ENCODE data around the gene GCG.

DNA sequence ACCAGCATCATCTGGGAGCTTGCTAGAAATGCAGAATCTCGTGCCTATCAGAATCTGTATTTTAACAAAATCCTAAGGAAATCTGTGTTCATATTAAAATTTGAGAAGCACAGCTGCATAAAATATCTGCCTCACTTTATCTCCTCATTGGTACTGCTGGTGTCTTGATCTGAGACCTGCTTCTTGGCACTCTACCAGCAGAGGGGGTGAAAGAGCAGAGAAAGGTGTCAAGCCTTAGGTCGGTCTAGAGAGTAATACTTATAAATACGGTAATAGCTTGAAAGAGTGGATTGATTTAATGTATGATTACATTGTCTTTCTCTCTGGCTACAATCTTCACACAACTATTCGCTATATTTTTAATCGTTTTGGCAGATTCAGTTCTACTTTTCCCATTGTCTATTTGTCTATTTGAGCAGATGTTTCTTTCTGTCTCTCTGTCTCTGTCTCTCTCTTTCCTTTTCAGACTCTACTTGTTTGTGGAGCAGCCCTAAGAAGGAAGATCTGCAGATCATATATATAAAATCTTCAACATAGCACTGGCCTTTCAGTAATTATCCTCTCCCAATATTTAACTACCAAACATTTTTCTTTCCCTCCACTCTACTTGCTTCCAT is 1.7 kb upstream of the GCG start:
- TF ChIP-seq RAD21 (IDR thresholded peaks at IDR 0.05) (peak; percentile 67 to 72), HNF4A (conservative IDR thresholded peaks at IDR 0.05) (no peak), FOXA1 (IDR thresholded peaks at IDR 0.05) (no peak), RXRA (IDR thresholded peaks at IDR 0.05) (no peak), GABPA (IDR thresholded peaks at IDR 0.05 in 1 of 2, conservative IDR thresholded peaks at IDR 0.05 in 1 of 2) (no peak), TAF1 (conservative IDR thresholded peaks at IDR 0.05) (no peak), HNF4G (IDR thresholded peaks at IDR 0.05) (no peak), SP1 (IDR thresholded peaks at IDR 0.05) (no peak), JUND (IDR thresholded peaks at IDR 0.05) (no peak), YY1 (IDR thresholded peaks at IDR 0.05) (no peak), NR2F2 (IDR thresholded peaks at IDR 0.05) (no peak)
- TF ChIP-seq, protein P1, sequence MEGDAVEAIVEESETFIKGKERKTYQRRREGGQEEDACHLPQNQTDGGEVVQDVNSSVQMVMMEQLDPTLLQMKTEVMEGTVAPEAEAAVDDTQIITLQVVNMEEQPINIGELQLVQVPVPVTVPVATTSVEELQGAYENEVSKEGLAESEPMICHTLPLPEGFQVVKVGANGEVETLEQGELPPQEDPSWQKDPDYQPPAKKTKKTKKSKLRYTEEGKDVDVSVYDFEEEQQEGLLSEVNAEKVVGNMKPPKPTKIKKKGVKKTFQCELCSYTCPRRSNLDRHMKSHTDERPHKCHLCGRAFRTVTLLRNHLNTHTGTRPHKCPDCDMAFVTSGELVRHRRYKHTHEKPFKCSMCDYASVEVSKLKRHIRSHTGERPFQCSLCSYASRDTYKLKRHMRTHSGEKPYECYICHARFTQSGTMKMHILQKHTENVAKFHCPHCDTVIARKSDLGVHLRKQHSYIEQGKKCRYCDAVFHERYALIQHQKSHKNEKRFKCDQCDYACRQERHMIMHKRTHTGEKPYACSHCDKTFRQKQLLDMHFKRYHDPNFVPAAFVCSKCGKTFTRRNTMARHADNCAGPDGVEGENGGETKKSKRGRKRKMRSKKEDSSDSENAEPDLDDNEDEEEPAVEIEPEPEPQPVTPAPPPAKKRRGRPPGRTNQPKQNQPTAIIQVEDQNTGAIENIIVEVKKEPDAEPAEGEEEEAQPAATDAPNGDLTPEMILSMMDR (IDR thresholded peaks at IDR 0.05; ENCODE audit: low read depth, low read length, missing input control): peak; percentile 37
- TF ChIP-seq, protein P2, sequence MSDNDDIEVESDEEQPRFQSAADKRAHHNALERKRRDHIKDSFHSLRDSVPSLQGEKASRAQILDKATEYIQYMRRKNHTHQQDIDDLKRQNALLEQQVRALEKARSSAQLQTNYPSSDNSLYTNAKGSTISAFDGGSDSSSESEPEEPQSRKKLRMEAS (IDR thresholded peaks at IDR 0.05): no peak
- TF ChIP-seq, protein P3, sequence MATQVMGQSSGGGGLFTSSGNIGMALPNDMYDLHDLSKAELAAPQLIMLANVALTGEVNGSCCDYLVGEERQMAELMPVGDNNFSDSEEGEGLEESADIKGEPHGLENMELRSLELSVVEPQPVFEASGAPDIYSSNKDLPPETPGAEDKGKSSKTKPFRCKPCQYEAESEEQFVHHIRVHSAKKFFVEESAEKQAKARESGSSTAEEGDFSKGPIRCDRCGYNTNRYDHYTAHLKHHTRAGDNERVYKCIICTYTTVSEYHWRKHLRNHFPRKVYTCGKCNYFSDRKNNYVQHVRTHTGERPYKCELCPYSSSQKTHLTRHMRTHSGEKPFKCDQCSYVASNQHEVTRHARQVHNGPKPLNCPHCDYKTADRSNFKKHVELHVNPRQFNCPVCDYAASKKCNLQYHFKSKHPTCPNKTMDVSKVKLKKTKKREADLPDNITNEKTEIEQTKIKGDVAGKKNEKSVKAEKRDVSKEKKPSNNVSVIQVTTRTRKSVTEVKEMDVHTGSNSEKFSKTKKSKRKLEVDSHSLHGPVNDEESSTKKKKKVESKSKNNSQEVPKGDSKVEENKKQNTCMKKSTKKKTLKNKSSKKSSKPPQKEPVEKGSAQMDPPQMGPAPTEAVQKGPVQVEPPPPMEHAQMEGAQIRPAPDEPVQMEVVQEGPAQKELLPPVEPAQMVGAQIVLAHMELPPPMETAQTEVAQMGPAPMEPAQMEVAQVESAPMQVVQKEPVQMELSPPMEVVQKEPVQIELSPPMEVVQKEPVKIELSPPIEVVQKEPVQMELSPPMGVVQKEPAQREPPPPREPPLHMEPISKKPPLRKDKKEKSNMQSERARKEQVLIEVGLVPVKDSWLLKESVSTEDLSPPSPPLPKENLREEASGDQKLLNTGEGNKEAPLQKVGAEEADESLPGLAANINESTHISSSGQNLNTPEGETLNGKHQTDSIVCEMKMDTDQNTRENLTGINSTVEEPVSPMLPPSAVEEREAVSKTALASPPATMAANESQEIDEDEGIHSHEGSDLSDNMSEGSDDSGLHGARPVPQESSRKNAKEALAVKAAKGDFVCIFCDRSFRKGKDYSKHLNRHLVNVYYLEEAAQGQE (IDR thresholded peaks at IDR 0.05): no peak
